CD4-positive, alpha-beta T cell treated with Interleukin-17A for 4 hours (primary cell): ENCODE measurements around the gene LRRC1.

Experiments used
- DNase-seq: peaks from one replicate; pipeline ENCODE4 v3.0.0-alpha.2; 2020; ENCODE audit warnings: mixed read lengths

LRRC1 gene

GRCh38 chr6:53851561-53851960 lies 56.8 kb downstream of the LRRC1 start:
- no peak for DNase-seq

GRCh38 chr6:53852805-53853204 lies 58.0 kb downstream of the LRRC1 start:
- no peak for DNase-seq

GRCh38 chr6:53854843-53855567 lies 60.2 kb downstream of the LRRC1 start:
- DNase-seq: no peak

- no peak for DNase-seq
Measured at GRCh38 chr6:53855940-53856339, 61.1 kb downstream of the LRRC1 start.

- DNase-seq: no peak
Measured at GRCh38 chr6:53857318-53858094, 62.7 kb downstream of the LRRC1 start.

- no peak for DNase-seq
Measured at GRCh38 chr6:53858196-53858595, 63.4 kb downstream of the LRRC1 start.

GRCh38 chr6:53858913-53859312 lies 64.1 kb downstream of the LRRC1 start:
- no peak for DNase-seq

GRCh38 chr6:53860511-53860910 lies 65.7 kb downstream of the LRRC1 start:
- DNase-seq: no peak

GRCh38 chr6:53861518-53861917 lies 66.7 kb downstream of the LRRC1 start:
- no peak for DNase-seq

- no peak for DNase-seq
Measured at GRCh38 chr6:53862662-53863462, 68.1 kb downstream of the LRRC1 start.

- no peak for DNase-seq
Measured at GRCh38 chr6:53864781-53865180, 70.0 kb downstream of the LRRC1 start.

- no peak for DNase-seq
Measured at GRCh38 chr6:53866226-53866625, 71.4 kb downstream of the LRRC1 start.

- DNase-seq: no peak
Measured at GRCh38 chr6:53868626-53869025, 73.8 kb downstream of the LRRC1 start.

GRCh38 chr6:53869964-53870363 lies 75.2 kb downstream of the LRRC1 start:
- no peak for DNase-seq

GRCh38 chr6:53873922-53874321 lies 79.1 kb downstream of the LRRC1 start:
- no peak for DNase-seq

- no peak for DNase-seq
Measured at GRCh38 chr6:53874964-53875363, 80.2 kb downstream of the LRRC1 start.

- DNase-seq: no peak
Measured at GRCh38 chr6:53877151-53877550, 82.3 kb downstream of the LRRC1 start.

- DNase-seq: no peak
Measured at GRCh38 chr6:53878808-53879207, 84.0 kb downstream of the LRRC1 start.

- no peak for DNase-seq
Measured at GRCh38 chr6:53879608-53880007, 84.8 kb downstream of the LRRC1 start.

GRCh38 chr6:53887316-53887715 lies 92.5 kb downstream of the LRRC1 start:
- DNase-seq: no peak

- DNase-seq: no peak
Measured at GRCh38 chr6:53888931-53889330, 94.1 kb downstream of the LRRC1 start.

GRCh38 chr6:53889365-53889764 lies 94.6 kb downstream of the LRRC1 start:
- no peak for DNase-seq

GRCh38 chr6:53892707-53893106 lies 97.9 kb downstream of the LRRC1 start:
- DNase-seq: no peak

- peak; percentile 41 for DNase-seq
Measured at GRCh38 chr6:53894091-53894490, 99.3 kb downstream of the LRRC1 start.
